ENCODE measurements around the gene HHLA2.
"Not testable (repeated sequence)": the region's sequence is repeated elsewhere in the genome, so short reads cannot be mapped to it uniquely, and the experiment has no call there.

DNA sequence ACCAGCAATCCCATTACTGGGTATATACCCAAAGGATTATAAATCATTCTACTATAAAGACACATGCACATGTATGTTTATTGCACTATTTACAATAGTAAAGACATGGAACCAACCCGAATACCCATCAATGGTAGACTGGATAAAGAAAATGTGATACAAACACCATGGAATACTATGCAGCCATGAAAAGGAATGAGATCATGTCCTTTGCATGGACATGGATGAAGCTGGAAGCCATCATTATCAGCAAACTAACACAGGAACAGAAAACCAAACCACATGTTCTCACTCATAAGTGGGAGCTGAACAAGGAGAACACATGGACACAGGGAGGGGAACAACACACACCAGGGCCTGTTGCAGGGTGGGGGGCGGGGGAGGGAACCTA is 82.6 kb downstream of the HHLA2 start:
- TF ChIP-seq CTCF (IDR thresholded peaks at IDR 0.05; ENCODE audit: low read length); EZH2 (optimal IDR thresholded peaks at IDR 0.05; ENCODE audit: low read depth, low read length); EZH2phosphoT487 (IDR thresholded peaks at IDR 0.05; ENCODE audit: low read length): not testable (repeated sequence)

Data from MM.1S (cell line).